ENCODE results near the gene SPTBN2.

Gene SPTBN2

GRCh38 chr11:66728693-66729385 lies at the start of gene SPTBN2:
TSS of gene SPTBN2 (minus strand) at chr11:66729216. CDS start at chr11:66721240, 7,976 bp downstream.
- H3K36me3 ChIP-seq (ENCODE audit: control insufficient read depth, insufficient read depth, low read length), result no peaks in the 10 kb centered on the region
- peak within 1 kb of the TSS; percentile 82 for H3K4me3 ChIP-seq (ENCODE audit: low read depth, low read length)
- H3K4me1 ChIP-seq (ENCODE audit: control insufficient read depth, insufficient read depth, low read length), result peaks cover 6% of the 10 kb centered on the region
- H3K27me3 ChIP-seq (ENCODE audit: control insufficient read depth, insufficient read depth, low read length), result peaks cover 49% of the 10 kb centered on the region
- H3K9me3 ChIP-seq (ENCODE audit: control insufficient read depth, insufficient read depth, low read length), result no peaks in the 10 kb centered on the region
- peak within 1 kb of the TSS; percentile 26 for H3K9ac ChIP-seq (ENCODE audit: low read depth, low read length)

- no peaks in the 10 kb centered on the region for H3K9me3 ChIP-seq (ENCODE audit: control insufficient read depth, insufficient read depth, low read length)
Observed at GRCh38 chr11:66768818-66769217, 39.8 kb upstream of the SPTBN2 start.

GRCh38 chr11:66768088-66768521 lies 39.1 kb upstream of the SPTBN2 start:
- no peak overlapping the region for H3K4me3 ChIP-seq (ENCODE audit: low read depth, low read length)
- H3K36me3 ChIP-seq (ENCODE audit: control insufficient read depth, insufficient read depth, low read length), result no peaks in the 10 kb centered on the region
- H3K27me3 ChIP-seq (ENCODE audit: control insufficient read depth, insufficient read depth, low read length), result no peaks in the 10 kb centered on the region
- no peaks in the 10 kb centered on the region for H3K4me1 ChIP-seq (ENCODE audit: control insufficient read depth, insufficient read depth, low read length)
- H3K9me3 ChIP-seq (ENCODE audit: control insufficient read depth, insufficient read depth, low read length), result no peaks in the 10 kb centered on the region
- H3K9ac ChIP-seq (ENCODE audit: low read depth, low read length), result no peak overlapping the region

More at GRCh38 chr11:66768818-66769217, 39.8 kb upstream of the SPTBN2 start:
- no peaks in the 10 kb centered on the region for H3K36me3 ChIP-seq (ENCODE audit: control insufficient read depth, insufficient read depth, low read length)
- H3K4me1 ChIP-seq (ENCODE audit: control insufficient read depth, insufficient read depth, low read length), result no peaks in the 10 kb centered on the region
- H3K4me3 ChIP-seq (ENCODE audit: low read depth, low read length), result no peak overlapping the region
- no peak overlapping the region for H3K9ac ChIP-seq (ENCODE audit: low read depth, low read length)
- H3K27me3 ChIP-seq (ENCODE audit: control insufficient read depth, insufficient read depth, low read length), result no peaks in the 10 kb centered on the region

- H3K9me3 ChIP-seq (ENCODE audit: control insufficient read depth, insufficient read depth, low read length), result no peaks in the 10 kb centered on the region
- H3K4me3 ChIP-seq (ENCODE audit: low read depth, low read length), result no peak overlapping the region
- no peaks in the 10 kb centered on the region for H3K4me1 ChIP-seq (ENCODE audit: control insufficient read depth, insufficient read depth, low read length)
- H3K9ac ChIP-seq (ENCODE audit: low read depth, low read length), result no peak overlapping the region
- no peaks in the 10 kb centered on the region for H3K27me3 ChIP-seq (ENCODE audit: control insufficient read depth, insufficient read depth, low read length)
- H3K36me3 ChIP-seq (ENCODE audit: control insufficient read depth, insufficient read depth, low read length), result no peaks in the 10 kb centered on the region
Observed at GRCh38 chr11:66767666-66768065, 38.6 kb upstream of the SPTBN2 start.

GRCh38 chr11:66766681-66767080 lies 37.7 kb upstream of the SPTBN2 start:
- H3K27me3 ChIP-seq (ENCODE audit: control insufficient read depth, insufficient read depth, low read length), result no peaks in the 10 kb centered on the region
- H3K9me3 ChIP-seq (ENCODE audit: control insufficient read depth, insufficient read depth, low read length), result no peaks in the 10 kb centered on the region
- no peaks in the 10 kb centered on the region for H3K4me1 ChIP-seq (ENCODE audit: control insufficient read depth, insufficient read depth, low read length)
- H3K4me3 ChIP-seq (ENCODE audit: low read depth, low read length), result no peak overlapping the region
- H3K36me3 ChIP-seq (ENCODE audit: control insufficient read depth, insufficient read depth, low read length), result peaks cover 4% of the 10 kb centered on the region
- H3K9ac ChIP-seq (ENCODE audit: low read depth, low read length), result no peak overlapping the region

- Histone ChIP-seq H3K4me3 (ENCODE audit: low read depth, low read length) (no peak overlapping the region), H3K27me3 (ENCODE audit: control insufficient read depth, insufficient read depth, low read length) (no peaks in the 10 kb centered on the region), H3K9ac (ENCODE audit: low read depth, low read length) (no peak overlapping the region), H3K9me3 (ENCODE audit: control insufficient read depth, insufficient read depth, low read length) (no peaks in the 10 kb centered on the region), H3K36me3 (ENCODE audit: control insufficient read depth, insufficient read depth, low read length) (peaks cover 4% of the 10 kb centered on the region), H3K4me1 (ENCODE audit: control insufficient read depth, insufficient read depth, low read length) (no peaks in the 10 kb centered on the region)
Observed at GRCh38 chr11:66762088-66762487, 33.1 kb upstream of the SPTBN2 start.

GRCh38 chr11:66752148-66752547 lies 23.1 kb upstream of the SPTBN2 start:
- no peaks in the 10 kb centered on the region for H3K36me3 ChIP-seq (ENCODE audit: control insufficient read depth, insufficient read depth, low read length)
- H3K9ac ChIP-seq (ENCODE audit: low read depth, low read length), result no peak overlapping the region
- H3K27me3 ChIP-seq (ENCODE audit: control insufficient read depth, insufficient read depth, low read length), result no peaks in the 10 kb centered on the region
- H3K4me1 ChIP-seq (ENCODE audit: control insufficient read depth, insufficient read depth, low read length), result no peaks in the 10 kb centered on the region
- no peaks in the 10 kb centered on the region for H3K9me3 ChIP-seq (ENCODE audit: control insufficient read depth, insufficient read depth, low read length)
- no peak overlapping the region for H3K4me3 ChIP-seq (ENCODE audit: low read depth, low read length)

GRCh38 chr11:66749091-66749490 lies 20.1 kb upstream of the SPTBN2 start:
- H3K9ac ChIP-seq (ENCODE audit: low read depth, low read length), result no peak overlapping the region
- H3K36me3 ChIP-seq (ENCODE audit: control insufficient read depth, insufficient read depth, low read length), result no peaks in the 10 kb centered on the region
- no peaks in the 10 kb centered on the region for H3K27me3 ChIP-seq (ENCODE audit: control insufficient read depth, insufficient read depth, low read length)
- no peaks in the 10 kb centered on the region for H3K9me3 ChIP-seq (ENCODE audit: control insufficient read depth, insufficient read depth, low read length)
- H3K4me1 ChIP-seq (ENCODE audit: control insufficient read depth, insufficient read depth, low read length), result no peaks in the 10 kb centered on the region
- H3K4me3 ChIP-seq (ENCODE audit: low read depth, low read length), result no peak overlapping the region

GRCh38 chr11:66747480-66747879 lies 18.5 kb upstream of the SPTBN2 start:
- Histone ChIP-seq H3K27me3 (ENCODE audit: control insufficient read depth, insufficient read depth, low read length) (no peaks in the 10 kb centered on the region), H3K4me3 (ENCODE audit: low read depth, low read length) (no peak overlapping the region), H3K36me3 (ENCODE audit: control insufficient read depth, insufficient read depth, low read length) (no peaks in the 10 kb centered on the region), H3K4me1 (ENCODE audit: control insufficient read depth, insufficient read depth, low read length) (peaks cover 3% of the 10 kb centered on the region), H3K9ac (ENCODE audit: low read depth, low read length) (no peak overlapping the region), H3K9me3 (ENCODE audit: control insufficient read depth, insufficient read depth, low read length) (no peaks in the 10 kb centered on the region)

- peak overlapping the region; percentile 60 for H3K9ac ChIP-seq (ENCODE audit: low read depth, low read length)
- no peaks in the 10 kb centered on the region for H3K36me3 ChIP-seq (ENCODE audit: control insufficient read depth, insufficient read depth, low read length)
- H3K4me3 ChIP-seq (ENCODE audit: low read depth, low read length), result peak overlapping the region; percentile 96
- H3K27me3 ChIP-seq (ENCODE audit: control insufficient read depth, insufficient read depth, low read length), result no peaks in the 10 kb centered on the region
- H3K9me3 ChIP-seq (ENCODE audit: control insufficient read depth, insufficient read depth, low read length), result no peaks in the 10 kb centered on the region
- H3K4me1 ChIP-seq (ENCODE audit: control insufficient read depth, insufficient read depth, low read length), result peaks cover 3% of the 10 kb centered on the region
Observed at GRCh38 chr11:66745356-66746235, 16.6 kb upstream of the SPTBN2 start.

- Histone ChIP-seq H3K36me3 (ENCODE audit: control insufficient read depth, insufficient read depth, low read length) (no peaks in the 10 kb centered on the region), H3K9ac (ENCODE audit: low read depth, low read length) (peak overlapping the region; percentile 65), H3K4me3 (ENCODE audit: low read depth, low read length) (peak overlapping the region; percentile 96), H3K9me3 (ENCODE audit: control insufficient read depth, insufficient read depth, low read length) (no peaks in the 10 kb centered on the region), H3K27me3 (ENCODE audit: control insufficient read depth, insufficient read depth, low read length) (no peaks in the 10 kb centered on the region), H3K4me1 (ENCODE audit: control insufficient read depth, insufficient read depth, low read length) (peaks cover 3% of the 10 kb centered on the region)
Observed at GRCh38 chr11:66744485-66745355, 15.7 kb upstream of the SPTBN2 start.

Measured in iPS-15b (cell line).